AG08395 (cell line): ENCODE results near the gene IL10RB.
A peak's percentile ranks its signal among the peaks of the same experiment; 100 is the strongest.
"Not testable (repeated sequence)": the region's sequence is repeated elsewhere in the genome, so short reads cannot be mapped to it uniquely, and the experiment has no call there.

Source experiments
- DNase-seq: peaks from one replicate; pipeline ENCODE4 v3.0.0; 2012; ENCODE audit warnings: mixed read lengths, low spot score

Gene IL10RB

DNA sequence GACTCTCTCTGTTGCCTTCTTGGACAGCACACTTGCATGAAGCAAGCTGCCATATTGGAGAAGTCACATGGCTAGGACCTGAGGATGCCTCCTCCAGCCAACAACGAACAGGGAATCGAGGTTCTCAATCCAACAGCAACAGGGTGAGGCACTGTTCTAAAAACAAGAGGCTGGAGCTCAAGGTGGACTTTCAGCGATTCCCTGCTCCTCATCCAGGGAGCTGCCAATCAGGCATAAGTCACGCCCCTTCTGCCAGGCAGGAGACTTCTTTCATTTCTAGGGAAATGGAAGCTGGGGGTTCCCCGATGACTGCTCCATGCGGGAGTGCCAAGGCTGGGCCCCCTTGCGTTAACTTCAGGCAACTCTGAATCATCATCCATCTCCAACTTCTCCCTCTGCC, 35.9 kb downstream of the IL10RB start:
- no peak for DNase-seq

DNA sequence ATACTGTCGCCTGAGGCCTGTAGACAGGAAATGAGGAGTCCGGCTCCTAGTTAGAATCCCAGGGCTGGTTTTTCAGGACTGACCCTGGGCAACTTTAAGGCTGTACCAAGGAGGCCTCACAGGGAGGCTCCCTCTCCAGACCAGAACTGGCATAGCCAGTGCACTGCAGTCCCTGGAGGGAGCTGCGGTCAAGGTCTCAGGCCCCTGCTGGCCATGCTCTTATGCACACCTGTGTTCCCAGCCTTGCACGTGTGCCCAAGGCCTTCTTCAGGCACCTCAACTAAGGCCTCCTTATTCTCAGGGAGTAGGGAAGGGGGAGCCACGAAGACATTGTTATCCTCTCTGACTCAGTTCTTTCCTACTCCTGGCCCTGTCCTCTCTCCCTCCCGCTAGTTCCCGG, 36.6 kb downstream of the IL10RB start:
- DNase-seq = no peak

DNA sequence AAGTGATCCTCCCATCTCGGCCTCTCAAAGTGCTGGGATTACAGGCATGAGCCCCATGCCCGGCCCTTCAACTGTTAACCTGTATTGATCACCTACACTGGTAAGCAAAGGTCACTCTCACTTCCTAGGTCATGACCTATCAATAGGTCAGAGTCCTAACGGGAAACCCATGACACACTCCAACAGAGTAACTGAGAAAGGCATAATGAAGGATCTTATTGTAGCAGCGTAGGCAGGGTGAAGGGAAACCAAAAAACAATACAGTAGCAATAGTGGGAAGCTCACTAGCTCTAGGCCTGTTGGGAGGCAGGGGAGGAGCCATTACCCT, 39.1 kb downstream of the IL10RB start:
- no peak for DNase-seq

DNA sequence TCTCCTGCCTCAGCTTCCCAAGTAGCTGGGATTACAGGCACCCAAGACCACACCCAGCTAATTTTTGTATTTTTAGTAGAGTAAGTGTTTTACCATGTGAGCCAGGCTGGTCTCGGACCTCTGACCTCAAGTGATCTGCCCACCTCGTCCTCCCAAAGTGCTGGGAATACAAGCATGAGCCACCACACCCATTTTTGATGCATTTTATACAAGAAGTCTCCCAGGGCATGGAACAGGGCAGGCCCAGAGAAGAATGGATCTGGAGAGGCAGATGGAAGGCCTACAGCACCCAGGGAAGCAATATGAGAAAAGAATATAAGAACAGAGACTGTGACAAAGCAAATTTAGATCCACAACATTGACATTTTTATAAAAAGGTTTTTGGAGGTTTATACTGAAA, 39.8 kb downstream of the IL10RB start:
- no peak for DNase-seq

DNA sequence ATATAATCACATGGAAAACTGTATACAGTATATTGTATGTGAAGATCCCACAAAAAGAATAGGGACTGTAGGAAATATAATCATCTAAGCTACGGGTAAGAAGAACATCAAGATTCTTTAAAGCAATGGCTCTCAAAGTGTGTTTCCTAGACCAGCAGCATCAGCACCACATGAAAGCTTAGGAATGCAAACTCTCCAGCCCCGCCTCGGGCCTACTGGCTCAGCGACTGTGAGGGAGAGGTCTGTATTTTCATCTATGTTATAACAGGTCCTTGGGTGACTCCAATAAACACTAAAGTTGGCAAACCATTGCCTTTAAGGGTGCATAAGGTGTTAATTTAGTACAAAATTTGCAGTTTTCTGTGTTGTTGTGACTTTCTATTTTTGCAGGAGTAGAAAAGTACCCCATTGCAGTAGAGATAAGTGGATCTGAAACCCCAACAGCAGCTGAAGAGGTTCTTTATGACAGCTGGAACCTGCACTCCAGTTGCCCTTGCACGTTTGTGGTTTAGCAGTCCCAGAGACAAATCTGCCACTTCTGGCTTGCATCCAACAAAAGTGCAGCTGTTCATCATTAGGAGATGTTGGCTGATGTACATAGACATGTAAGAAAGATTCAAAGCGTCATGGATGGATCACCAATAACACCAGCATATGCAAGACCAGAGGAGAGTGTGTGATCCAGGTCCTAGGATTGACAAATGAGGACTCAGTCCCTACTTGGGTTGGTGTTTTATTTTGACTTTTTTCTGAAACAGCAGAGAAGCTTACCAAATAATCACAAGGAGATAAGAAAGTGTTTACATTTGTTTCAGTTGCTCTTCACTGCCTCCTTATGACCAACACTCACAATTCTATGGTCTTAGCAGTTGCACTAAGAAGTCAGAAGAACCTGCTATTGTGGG, 42.7 kb downstream of the IL10RB start:
- DNase-seq = no peak

DNA sequence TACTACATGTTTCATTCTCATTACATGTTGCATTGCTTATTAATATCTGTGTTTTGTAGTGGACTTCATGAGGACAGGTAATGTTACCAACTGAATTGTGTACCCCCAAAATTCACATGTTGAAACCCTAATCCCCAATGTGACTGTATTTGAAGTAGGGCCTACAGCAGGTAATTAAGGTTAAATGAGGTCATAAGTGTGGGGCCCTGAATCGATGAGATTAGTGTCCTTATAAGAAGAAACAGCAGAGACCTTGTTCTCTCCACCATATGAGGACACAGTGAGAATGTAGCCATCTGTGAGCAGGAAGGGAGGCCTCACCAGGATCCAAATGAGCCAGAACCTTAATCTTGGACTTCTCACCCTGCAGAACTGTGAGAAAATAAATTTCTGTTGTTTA, 43.6 kb downstream of the IL10RB start:
- no peak for DNase-seq

DNA sequence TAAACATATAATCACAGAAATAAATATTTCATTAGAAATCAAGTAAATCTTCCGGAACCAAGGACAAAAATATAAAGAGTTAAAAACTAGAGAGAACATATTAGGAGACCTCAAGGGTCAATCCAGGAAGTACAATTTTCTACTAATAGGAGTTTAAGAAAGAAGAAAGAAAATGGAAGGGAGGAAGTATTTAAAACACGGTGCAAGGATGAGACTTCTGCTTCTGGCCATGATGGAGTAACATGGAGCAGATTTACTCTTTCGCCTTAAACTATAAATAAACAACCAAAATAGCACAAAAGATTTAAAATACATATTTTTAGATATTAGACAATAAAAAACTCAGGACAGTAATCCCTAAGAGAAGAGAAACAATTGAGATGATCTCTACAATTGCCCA, 46.0 kb downstream of the IL10RB start:
- no peak for DNase-seq

DNA sequence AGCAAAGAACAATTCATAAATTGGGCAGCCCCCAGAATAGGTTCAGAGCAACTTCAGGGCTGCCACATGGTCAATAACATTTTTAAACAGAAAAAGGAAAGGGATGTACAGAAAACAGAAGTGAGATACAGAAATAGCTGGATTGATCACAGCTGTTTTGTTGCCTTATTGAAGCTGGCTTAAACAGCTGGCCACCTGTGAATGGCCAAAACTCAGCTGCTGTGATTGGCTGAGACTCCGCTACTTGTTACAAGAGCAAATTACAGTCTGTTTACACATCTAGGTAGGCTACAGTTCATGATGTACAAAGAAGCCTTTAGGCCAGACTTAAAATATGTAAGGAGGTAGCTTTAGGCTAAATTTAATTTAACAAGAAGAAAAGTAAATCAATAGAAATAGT, 47.0 kb downstream of the IL10RB start:
- no peak for DNase-seq

DNA sequence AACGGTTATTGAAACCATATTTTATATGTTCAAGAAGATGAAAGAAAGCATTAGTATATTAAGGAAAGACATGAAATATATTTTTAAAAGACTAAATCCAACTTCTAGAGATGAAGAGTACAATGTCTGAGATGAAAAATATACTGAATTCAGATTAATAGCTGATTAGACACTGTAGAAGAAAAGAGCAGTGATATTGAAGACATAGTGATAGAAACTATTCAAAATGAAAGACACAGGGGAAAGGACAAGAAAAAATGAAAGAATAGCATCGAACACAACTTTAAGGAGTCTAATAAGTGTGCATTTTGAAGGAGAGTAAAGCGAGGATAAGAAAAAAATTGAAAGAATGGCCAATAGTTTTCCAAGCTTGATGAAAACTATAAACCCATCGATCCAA, 47.4 kb downstream of the IL10RB start:
- no peak for DNase-seq

DNA sequence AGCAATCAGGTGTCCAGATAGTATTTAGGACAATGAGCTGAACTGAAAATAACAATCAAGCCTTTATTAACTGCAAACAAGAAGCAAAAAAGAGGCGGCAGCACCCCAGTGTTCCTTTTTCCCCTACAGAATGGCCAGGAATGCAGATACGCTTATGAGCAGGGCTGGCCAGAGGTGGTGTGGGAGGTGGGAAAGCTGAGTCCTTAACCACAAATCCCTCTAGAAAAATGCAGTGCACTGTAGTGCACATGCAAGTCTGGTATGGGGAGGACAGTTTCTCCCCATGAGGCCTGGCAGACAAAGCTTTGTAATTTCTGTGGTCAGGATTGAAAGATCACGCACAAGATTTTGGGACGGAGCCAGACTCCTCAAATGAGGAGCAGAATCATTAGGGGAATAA, 47.9 kb downstream of the IL10RB start:
- peak; percentile 61 for DNase-seq

DNA sequence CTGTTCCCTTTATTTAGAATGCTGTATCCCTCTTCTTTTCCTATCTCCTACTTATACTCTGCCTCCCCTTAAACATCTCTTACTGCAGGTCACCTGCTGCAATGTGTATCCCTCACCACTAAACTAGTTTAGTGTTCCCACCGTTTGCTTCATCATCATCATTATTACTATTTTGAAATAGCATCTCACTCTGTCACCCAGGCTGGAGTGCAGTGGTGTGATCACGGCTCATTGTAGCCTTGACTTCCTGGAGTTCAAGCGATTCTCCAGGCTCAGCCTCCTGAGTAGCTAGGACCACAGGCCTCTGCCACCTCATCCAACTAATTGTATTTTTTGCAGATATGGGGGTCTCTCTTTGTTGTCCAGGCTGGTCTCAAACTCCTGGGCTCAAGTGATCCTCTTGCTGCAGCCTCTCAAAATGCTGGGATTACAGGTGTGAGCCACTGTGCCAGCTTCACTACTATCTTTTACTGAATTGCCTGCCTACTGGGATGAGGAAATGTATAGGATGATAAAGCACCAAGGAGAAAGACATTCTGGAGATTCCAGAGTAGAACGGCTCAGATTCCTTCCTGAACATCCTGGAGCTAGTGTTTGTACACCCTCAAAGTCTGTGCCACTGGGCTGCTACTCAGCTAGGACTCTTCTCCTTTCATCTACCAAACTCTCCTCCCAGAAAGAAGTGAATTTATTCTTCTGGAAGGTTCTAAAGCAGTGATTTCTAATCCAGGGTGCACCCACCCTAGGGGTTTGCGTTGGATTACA, 50.0 kb downstream of the IL10RB start:
- no peak for DNase-seq

DNA sequence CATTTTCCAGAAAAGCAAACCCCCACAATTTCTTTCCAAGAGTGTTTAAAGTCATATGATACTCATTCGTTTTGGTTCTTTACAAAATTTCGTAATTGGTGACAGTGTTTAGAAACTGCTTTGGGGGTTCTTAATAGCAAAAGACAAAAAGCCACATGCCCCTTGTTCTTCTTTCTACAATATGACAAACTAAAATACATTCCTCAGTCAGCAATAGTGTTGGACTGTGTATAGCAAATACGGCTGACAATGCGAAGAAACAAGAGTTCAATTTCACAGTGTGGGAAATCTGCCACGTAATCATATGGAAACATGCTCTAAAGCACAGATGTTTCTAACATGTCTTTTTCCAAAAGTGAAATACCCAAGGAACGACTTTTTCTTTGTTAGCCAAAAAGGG, 51.0 kb downstream of the IL10RB start:
- no peak for DNase-seq

DNA sequence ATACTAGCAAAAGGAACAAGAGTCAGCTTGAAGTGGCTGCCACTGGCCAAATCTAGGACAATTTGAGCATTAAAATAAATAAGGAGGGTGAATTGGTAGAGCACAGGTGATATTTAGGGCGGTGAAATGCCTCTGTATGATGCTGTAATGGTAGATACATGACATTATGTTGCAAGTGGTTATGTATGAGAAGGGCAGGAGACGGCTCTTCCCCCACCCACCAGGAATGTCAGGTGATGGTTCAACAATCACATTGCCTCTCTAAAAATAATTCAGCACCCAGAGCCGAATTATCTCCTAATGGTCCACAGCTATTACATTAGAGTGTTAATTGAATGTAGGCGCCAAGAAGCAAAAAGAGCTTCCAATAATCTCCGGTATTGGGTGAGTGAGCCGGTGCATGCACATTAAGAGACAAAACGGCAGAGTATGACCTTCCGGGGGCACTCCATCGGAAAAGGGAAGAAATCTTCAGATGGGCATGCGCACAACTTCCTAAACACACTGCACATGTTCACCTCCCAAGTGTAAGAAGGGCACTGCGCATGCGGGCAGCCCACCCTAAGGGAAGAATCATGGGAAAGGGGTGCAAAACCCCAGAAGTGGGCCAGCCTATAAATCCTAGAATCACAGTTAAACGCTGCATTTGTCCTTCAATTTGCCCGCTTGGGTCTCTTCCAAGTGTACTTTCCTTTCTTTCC, 51.8 kb downstream of the IL10RB start:
- DNase-seq = no peak

DNA sequence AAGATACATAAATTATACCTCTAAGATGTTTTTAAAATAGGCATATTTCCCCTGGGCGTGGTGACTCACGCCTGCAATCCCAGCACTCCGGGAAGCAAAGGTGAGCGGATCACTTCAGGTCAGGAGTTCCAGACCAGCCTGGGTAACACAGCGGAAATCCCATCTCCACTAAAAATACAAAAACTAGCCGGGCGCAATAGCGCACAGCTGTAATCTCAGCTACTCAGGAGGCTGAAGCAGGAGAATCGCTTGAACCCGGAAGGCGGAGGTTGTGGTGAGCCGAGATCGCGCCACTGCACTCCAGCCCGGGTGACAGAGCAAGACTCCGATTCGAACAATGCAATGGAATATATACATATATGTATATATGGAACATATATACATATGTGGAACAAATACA, 54.8 kb downstream of the IL10RB start:
- DNase-seq = not testable (repeated sequence)

DNA sequence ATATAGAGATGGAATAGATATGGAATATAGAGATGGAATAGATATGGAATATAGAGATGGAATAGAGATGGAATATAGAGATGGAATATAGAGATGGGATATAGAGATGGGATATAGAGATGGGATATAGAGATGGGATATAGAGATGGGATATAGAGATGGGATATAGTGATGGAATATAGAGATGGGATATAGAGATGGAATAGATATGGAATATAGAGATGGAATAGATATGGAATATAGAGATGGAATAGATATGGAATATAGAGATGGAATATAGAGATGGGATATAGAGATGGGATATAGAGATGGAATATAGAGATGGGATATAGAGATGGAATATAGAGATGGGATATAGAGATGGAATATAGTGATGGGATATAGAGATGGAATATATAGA, 57.4 kb downstream of the IL10RB start:
- not testable (repeated sequence) for DNase-seq

DNA sequence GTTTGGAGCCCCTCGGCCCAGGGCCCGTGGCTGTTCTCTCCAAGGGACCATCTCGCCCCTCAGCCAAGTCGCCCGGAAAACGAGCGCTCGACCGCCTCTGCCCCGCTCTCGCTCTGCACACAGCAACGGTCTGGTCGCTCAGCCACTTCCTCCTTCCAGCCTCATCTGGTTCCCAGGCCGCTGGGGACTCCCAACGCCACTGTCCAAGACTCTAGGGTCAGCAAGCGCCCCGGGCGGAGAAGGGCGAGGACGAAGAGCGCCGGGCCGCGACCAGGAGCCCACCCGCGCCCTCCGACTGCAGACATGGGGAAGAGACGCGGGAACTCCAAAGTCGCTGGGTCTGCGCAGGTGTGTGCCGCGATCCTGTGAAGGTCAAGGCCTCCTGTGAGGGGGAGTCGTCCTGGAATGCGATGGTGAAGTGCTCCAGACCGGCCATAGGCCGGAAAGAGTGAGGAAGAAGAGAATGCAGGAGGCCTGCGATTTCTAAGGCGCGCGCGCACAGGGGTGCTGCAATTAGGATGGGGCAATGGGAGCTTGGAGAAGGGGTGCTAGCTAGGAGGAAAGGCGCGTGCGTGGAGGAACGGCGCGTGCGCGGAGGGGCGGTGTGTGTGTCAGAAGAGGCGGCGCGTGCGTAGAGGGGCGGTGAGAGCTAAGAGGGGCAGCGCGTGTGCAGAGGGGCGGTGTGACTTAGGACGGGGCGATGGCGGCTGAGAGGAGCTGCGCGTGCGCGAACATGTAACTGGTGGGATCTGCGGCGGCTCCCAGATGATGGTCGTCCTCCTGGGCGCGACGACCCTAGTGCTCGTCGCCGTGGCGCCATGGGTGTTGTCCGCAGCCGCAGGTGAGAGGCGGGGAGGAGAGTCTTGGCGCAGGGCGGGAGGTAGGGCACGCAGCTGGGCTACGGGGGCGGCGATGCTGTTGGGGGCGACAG, 58.4 kb downstream of the IL10RB start, which contains the start of gene IFNAR1:
TSS of gene IFNAR1 (plus strand) at position 680 of the 931 bp plus-strand sequence. CDS start at position 766, 86 bp downstream.
- peak; percentile 99 for DNase-seq

DNA sequence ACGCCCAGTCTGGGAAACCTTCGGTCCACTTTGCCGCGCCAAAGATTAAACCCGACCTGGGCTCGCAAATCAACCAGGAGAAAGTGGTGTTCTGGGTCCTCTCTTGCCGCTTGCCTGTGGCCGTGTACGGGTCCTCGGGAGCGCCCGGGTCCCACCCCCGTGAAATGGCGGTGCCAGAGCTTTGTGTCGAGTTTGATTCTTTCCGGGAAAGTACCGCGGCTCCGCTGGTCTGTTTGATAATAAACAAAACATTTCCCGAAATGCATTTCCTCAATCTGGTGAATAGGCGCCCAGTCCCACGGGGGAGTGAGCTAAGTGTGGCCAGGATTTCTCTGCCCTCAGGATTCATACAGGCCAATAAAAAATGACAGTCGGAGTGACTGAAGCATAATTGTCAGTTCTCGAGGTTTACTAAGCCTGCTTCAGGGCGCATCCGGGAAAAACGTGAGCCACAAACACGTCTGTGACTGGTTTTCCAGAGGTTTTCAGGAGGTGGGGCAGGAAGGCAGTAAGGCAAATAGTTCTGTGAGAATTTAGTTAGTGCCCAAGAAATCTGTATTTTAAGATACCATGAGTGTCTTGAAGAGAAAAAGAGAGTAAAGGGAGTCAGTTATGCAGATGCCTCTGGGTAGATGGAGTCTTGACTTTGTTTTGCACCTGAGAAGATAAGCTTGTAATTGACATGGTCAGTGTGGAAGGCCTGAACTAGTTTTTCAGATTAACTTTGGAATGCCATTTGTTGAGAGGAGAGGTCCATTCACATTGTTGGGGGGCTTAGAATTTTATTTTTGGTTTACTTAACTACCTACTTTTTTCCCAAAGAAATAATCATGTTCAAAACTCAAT, 59.3 kb downstream of the IL10RB start:
- peak; percentile 65 for DNase-seq

DNA sequence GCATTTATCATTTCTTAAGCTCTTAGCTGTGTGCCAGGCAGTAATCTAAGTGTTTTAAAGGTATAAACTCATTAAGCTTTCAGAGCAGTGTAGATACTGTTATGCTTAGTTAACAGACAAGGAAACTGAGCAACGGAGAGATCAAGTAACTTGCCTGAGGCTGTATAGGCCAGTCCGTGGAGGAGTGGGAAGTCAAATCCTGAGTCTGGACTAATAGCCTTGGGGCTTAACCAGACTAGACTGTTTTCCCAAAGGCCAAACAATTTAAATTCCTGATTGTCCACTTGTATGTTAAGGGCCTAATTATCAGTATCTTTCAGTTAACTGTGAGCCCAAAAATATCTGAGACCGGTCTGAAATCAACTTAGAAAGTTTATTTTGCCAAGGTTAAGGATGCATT, 61.2 kb downstream of the IL10RB start:
- no peak for DNase-seq

DNA sequence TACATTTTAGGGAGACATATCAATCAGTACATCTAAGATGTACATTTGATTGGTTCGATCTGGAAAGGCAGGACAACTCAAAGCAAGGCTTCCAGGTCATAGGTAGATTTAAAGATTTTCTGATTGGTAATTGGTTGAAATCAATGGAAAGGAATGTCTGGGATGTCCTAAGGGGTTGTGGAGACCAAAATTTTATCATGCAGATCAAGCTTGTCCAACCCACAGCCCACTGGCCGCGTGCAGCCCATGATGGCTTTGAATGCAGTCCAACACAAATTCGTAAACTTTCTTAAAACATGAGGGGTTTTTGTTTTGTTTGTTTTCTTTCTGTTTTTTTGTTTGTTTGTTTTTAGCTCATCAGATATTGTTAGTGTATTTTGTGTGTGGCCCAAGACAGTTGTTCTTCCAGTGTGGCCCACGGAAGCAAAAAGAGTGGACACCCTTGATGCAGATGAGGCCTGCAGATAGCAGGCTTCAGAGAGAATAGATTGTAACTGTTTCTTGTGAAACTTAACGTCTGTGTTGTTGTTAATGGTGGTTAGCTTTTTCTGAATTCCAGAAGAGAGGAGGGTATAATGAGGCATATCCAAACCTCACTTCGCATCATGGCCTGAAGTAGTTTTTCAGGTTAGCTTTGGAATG, 61.7 kb downstream of the IL10RB start:
- DNase-seq = no peak

DNA sequence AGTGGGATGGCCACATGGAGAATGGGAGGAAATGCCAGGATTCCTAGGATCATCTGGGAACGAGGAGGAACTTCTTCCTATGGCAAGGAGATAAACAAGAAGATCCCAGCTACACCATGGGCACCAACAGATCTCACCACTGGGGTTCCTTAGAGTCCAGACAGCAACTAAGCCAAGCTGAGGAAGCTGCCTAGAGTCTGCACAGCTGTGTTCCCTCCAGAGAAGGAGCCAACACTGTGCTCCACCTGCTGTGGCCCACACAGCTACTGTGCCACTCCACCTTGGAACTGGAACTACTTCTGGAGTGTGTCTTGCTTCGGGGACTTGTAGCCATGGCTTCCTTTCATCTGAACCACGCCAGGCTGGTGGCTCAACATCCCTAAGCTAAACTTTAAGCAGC, 64.6 kb downstream of the IL10RB start:
- no peak for DNase-seq
